Esophagus mucosa (tissue), 1 donor: Measurements from ENCODE around the gene NR1H3. TPM values are rescaled to one million over a fixed set of nuclear protein-coding genes. Genes with fewer than 3 reads are reported as not detected.
"Not testable (repeated sequence)": the region's sequence is repeated elsewhere in the genome, so short reads cannot be mapped to it uniquely, and the experiment has no call there.

Experiments used
- ATAC-seq: fragments of 200-7000 bp; cut with Tn5 transposase; one replicate; pipeline ENCODE4 v1.9.1; 2020
- total RNA-seq: library from RNA; stranded (reverse); gene quantifications from one replicate; pipeline ENCODE4 v1.2.4, GENCODE V29; 2023
- donor health status: DM: yes; HTN: yes; CAD: no.

Gene NR1H3
- total RNA-seq, 1 donor from 2014 or later = 5.8 TPM

- no peak for ATAC-seq
Measured at GRCh38 chr11:47308050-47308823, 50.4 kb downstream of the NR1H3 start.

- no peak for ATAC-seq
Measured at GRCh38 chr11:47314992-47315391, 57.2 kb downstream of the NR1H3 start.

- not testable (repeated sequence) for ATAC-seq
Measured at GRCh38 chr11:47316501-47316900, 58.7 kb downstream of the NR1H3 start.

- ATAC-seq = no peak
Measured at GRCh38 chr11:47317064-47317828, 59.5 kb downstream of the NR1H3 start.

- no peak for ATAC-seq
Measured at GRCh38 chr11:47318166-47318565, 60.4 kb downstream of the NR1H3 start.

Other genes with a start within 250 kb of the NR1H3 start
- 77.9 TPM for gene ARFGAP2, start 81.1 kb upstream of the NR1H3 start, total RNA-seq
- gene PACSIN3, start 71.6 kb upstream of the NR1H3 start, total RNA-seq = 55.3 TPM
- 49.3 TPM for gene DDB2, start 43.0 kb upstream of the NR1H3 start, total RNA-seq
- gene ACP2, start 9.2 kb upstream of the NR1H3 start, total RNA-seq = 12.7 TPM
- 11.4 TPM for gene MADD, start 12.1 kb downstream of the NR1H3 start, total RNA-seq
- not detected for gene MYBPC3, start 94.7 kb downstream of the NR1H3 start, total RNA-seq
- 2.2 TPM for gene SPI1, start 120.6 kb downstream of the NR1H3 start, total RNA-seq
- 6.4 TPM for gene SLC39A13, start 150.6 kb downstream of the NR1H3 start, total RNA-seq
- gene PSMC3, start 168.4 kb downstream of the NR1H3 start, total RNA-seq = 88.2 TPM
- 0.44 TPM for gene RAPSN, start 191.1 kb downstream of the NR1H3 start, total RNA-seq